HG03469 (cell line): ENCODE measurements around the gene CSRNP3.

Experiments used
- ATAC-seq: cut with Tn5 transposase; IDR thresholded peaks from one replicate; pipeline ENCODE4 v1.9.1; 2021; ENCODE audit warnings: mild to moderate bottlenecking, moderate library complexity, moderate number of reproducible peaks; ENCODE audit not compliant: unreplicated experiment

CSRNP3 gene

GRCh38 chr2:165674780-165675179 is 205.3 kb downstream of the CSRNP3 start:
- no peak for ATAC-seq

- ATAC-seq: no peak
Measured at GRCh38 chr2:165675551-165675968, 206.1 kb downstream of the CSRNP3 start.

- no peak for ATAC-seq
Measured at GRCh38 chr2:165678882-165679281, 209.4 kb downstream of the CSRNP3 start.

- no peak for ATAC-seq
Measured at GRCh38 chr2:165679621-165680020, 210.1 kb downstream of the CSRNP3 start.

GRCh38 chr2:165681841-165682240 is 212.3 kb downstream of the CSRNP3 start:
- ATAC-seq: no peak

GRCh38 chr2:165682546-165682945 is 213.0 kb downstream of the CSRNP3 start:
- no peak for ATAC-seq

GRCh38 chr2:165686800-165687199 is 217.3 kb downstream of the CSRNP3 start:
- no peak for ATAC-seq

- ATAC-seq: no peak
Measured at GRCh38 chr2:165687426-165688002, 218.0 kb downstream of the CSRNP3 start.

GRCh38 chr2:165691615-165692014 is 222.1 kb downstream of the CSRNP3 start:
- ATAC-seq: no peak

- no peak for ATAC-seq
Measured at GRCh38 chr2:165692906-165693305, 223.4 kb downstream of the CSRNP3 start.

GRCh38 chr2:165693838-165694237 is 224.3 kb downstream of the CSRNP3 start:
- no peak for ATAC-seq

- ATAC-seq: no peak
Measured at GRCh38 chr2:165697748-165698443, 228.4 kb downstream of the CSRNP3 start.

- ATAC-seq: peak; percentile 93
Measured at GRCh38 chr2:165698444-165698884, 229.0 kb downstream of the CSRNP3 start.

GRCh38 chr2:165699946-165700345 is 230.4 kb downstream of the CSRNP3 start:
- ATAC-seq: no peak

- no peak for ATAC-seq
Measured at GRCh38 chr2:165700531-165700930, 231.0 kb downstream of the CSRNP3 start.

GRCh38 chr2:165701147-165701546 is 231.6 kb downstream of the CSRNP3 start:
- ATAC-seq: no peak

- ATAC-seq: no peak
Measured at GRCh38 chr2:165706960-165707487, 237.5 kb downstream of the CSRNP3 start.

- no peak for ATAC-seq
Measured at GRCh38 chr2:165716091-165716490, 246.6 kb downstream of the CSRNP3 start.

GRCh38 chr2:165718610-165719210 is 249.2 kb downstream of the CSRNP3 start:
- ATAC-seq: no peak

- ATAC-seq: no peak
Measured at GRCh38 chr2:165720511-165720910, 251.0 kb downstream of the CSRNP3 start.

GRCh38 chr2:165725421-165725820 is 255.9 kb downstream of the CSRNP3 start:
- ATAC-seq: no peak
